Esophagus squamous epithelium (tissue), 4 donors: ENCODE measurements around the gene KNSTRN.

ENCODE experiments used
- POLR2A ChIP-seq, 4 donors: fragments of 450-650 bp; IDR thresholded peaks; one replicate each; pipeline ENCODE4 v1.6.1; 2017; ENCODE audit warnings: antibody characterized with exemption in 4 of 4, mild to moderate bottlenecking in 4 of 4, moderate library complexity in 3 of 4
- TF ChIP-seq, protein P1 (sequence below), 6 experiments: fragments of 450-650 bp in 4 of 6; fragments of 200-600 bp in 2 of 6; sonication (generic) in 2 of 6; IDR thresholded peaks; one replicate each; pipeline ENCODE4 v1.5.1; 2016 to 2019; ENCODE audit warnings: antibody characterized with exemption in 6 of 6, mild to moderate bottlenecking in 4 of 6, moderate library complexity in 4 of 6

- TF ChIP-seq, protein P1, sequence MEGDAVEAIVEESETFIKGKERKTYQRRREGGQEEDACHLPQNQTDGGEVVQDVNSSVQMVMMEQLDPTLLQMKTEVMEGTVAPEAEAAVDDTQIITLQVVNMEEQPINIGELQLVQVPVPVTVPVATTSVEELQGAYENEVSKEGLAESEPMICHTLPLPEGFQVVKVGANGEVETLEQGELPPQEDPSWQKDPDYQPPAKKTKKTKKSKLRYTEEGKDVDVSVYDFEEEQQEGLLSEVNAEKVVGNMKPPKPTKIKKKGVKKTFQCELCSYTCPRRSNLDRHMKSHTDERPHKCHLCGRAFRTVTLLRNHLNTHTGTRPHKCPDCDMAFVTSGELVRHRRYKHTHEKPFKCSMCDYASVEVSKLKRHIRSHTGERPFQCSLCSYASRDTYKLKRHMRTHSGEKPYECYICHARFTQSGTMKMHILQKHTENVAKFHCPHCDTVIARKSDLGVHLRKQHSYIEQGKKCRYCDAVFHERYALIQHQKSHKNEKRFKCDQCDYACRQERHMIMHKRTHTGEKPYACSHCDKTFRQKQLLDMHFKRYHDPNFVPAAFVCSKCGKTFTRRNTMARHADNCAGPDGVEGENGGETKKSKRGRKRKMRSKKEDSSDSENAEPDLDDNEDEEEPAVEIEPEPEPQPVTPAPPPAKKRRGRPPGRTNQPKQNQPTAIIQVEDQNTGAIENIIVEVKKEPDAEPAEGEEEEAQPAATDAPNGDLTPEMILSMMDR (IDR thresholded peaks at IDR 0.05): no peak
- TF ChIP-seq POLR2A (IDR thresholded peaks at IDR 0.05): no peak
These were observed 32.7 kb downstream of the KNSTRN start for GRCh38 chr15:40415226-40415625.
